Kidney epithelial cell (primary cell): Measurements from ENCODE around the gene THADA. TPM values are rescaled to one million over a fixed set of nuclear protein-coding genes. Genes with fewer than 3 reads are reported as not detected.

Source experiments
- DNase-seq: peaks from one replicate; pipeline ENCODE4 v3.0.0-alpha.2; 2010; ENCODE audit warnings: low read depth
- H3K27me3 ChIP-seq: 2 replicates; pipeline ENCODE4 v1.6.0; 2011; ENCODE audit warnings: low read length; ENCODE audit not compliant: control insufficient read depth, insufficient read depth
- H3K36me3 ChIP-seq: 2 replicates; pipeline ENCODE4 v1.5.1; 2011; ENCODE audit warnings: low read length; ENCODE audit not compliant: control insufficient read depth, insufficient read depth
- H3K4me3 ChIP-seq: 2 replicates; pipeline ENCODE4 v1.5.1; 2011; ENCODE audit warnings: low read depth, mild to moderate bottlenecking, control low read depth, low read length
- total RNA-seq: library from RNA; depleted of rRNA; stranded (reverse); fragments of >200 nt; gene quantifications from 2 replicates; pipeline ENCODE4 v1.2.3, GENCODE V29; 2015
- TF ChIP-seq, protein P1 (sequence below): IDR thresholded peaks from 2 replicates; pipeline ENCODE4 v1.5.1; 2011; ENCODE audit warnings: mild to moderate bottlenecking, moderate library complexity, low read length, control low read depth, inconsistent platforms; ENCODE audit not compliant: insufficient read depth, poor library complexity, severe bottlenecking

The THADA gene
- total RNA-seq, 1 donor from 2014 or later, result 21.5 TPM

DNA sequence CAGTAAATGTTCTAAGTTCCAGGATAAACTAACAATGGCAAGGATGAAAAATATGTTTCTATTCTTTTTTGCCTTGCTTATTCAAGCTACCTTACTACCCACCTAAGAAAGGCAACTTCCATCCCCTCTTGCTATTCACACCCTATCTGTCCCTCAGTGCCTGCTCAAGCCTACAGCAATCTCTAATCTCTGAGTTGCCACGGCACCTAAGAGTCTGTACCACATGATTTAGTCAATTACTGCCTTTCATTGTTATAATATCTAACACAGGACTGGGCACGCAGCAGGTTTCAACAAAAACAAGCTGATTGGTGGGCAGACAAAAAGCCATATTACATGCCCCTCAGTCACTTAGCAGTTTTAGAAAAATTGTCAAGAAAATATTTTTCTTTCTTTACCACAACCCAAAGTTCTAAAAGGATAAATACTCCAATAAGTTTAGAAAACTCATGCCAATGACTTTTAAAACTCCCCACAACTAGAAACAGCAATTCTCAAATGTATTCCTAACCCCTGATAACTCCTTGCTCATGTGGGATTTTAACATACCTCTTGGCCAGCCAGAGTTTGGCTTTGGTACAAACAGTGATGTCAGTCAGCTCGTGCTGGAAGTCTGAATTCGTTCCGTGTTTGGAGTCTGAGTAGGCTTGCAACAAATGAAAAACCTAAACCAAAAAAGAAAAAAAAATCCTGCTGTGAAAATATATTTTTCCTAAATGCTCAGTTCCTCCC, 252.1 kb downstream of the THADA start:
- DNase-seq, result peak; percentile 58
- Histone ChIP-seq H3K36me3 (no peaks in the 10 kb centered on the region), H3K4me3 (no peak overlapping the region), H3K27me3 (no peaks in the 10 kb centered on the region)
- TF ChIP-seq, protein P1, sequence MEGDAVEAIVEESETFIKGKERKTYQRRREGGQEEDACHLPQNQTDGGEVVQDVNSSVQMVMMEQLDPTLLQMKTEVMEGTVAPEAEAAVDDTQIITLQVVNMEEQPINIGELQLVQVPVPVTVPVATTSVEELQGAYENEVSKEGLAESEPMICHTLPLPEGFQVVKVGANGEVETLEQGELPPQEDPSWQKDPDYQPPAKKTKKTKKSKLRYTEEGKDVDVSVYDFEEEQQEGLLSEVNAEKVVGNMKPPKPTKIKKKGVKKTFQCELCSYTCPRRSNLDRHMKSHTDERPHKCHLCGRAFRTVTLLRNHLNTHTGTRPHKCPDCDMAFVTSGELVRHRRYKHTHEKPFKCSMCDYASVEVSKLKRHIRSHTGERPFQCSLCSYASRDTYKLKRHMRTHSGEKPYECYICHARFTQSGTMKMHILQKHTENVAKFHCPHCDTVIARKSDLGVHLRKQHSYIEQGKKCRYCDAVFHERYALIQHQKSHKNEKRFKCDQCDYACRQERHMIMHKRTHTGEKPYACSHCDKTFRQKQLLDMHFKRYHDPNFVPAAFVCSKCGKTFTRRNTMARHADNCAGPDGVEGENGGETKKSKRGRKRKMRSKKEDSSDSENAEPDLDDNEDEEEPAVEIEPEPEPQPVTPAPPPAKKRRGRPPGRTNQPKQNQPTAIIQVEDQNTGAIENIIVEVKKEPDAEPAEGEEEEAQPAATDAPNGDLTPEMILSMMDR, result no peak

DNA sequence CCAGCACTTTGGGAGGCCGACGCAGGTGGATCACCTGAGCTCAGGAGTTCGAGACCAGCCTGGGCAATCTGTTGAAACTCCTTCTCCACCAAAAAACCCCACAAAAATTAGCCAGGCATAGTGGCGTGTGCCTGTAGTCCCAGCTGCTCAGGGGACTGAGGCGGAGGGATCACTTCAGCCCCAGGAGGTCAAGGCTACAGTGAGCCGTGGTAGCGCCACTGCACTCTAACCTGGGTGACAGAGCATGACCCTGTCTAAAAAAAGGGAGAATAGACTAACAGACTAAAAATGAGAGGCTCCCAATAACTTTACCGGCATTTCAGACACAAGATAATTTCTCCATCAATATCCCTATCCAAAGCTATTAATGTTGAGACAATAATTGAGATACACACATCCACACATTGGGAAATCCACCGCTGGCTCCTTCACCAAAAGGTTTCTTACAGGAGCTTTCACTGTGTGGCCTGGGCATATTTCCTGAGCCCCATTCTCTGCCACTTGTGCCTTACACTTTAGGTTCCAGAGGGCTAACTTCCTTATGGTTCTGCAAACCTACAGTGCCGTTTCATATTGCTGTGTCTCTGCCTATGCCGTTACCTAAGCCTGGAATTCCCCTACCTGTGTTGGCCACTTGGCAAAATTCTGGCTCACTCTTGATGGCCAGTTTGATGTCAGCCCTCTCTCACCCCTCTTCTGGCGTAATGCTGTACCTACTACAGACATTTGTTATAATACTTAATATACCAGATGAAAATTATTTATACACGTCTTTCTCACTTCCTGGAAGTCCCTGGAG, 253.7 kb downstream of the THADA start:
- Histone ChIP-seq H3K4me3 (no peak overlapping the region), H3K36me3 (no peaks in the 10 kb centered on the region), H3K27me3 (no peaks in the 10 kb centered on the region)
- DNase-seq, result no peak
- TF ChIP-seq, protein P1, result no peak

DNA sequence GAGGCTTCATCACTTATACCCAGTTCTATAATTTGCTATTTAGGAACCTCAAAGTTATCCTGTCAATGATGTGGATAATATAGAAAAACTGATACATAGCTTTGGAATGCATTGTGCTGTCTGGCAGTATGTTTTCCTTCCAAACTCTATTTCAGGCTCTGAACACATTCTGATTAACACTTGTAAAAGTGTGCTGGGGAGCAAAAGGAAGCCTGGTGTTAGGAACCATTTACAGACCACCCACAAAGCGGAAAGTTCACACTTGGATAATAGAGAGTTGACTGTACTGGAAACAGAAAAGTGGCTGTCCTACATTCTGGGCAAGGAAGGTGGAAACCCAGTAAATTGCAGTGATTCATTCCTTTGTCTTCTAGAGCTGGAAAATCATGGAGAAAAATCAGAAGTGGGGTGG, 254.9 kb downstream of the THADA start:
- TF ChIP-seq, protein P1, result no peak
- no peaks in the 10 kb centered on the region for H3K36me3 ChIP-seq
- no peaks in the 10 kb centered on the region for H3K27me3 ChIP-seq
- peak; percentile 55 for DNase-seq
- no peak overlapping the region for H3K4me3 ChIP-seq

DNA sequence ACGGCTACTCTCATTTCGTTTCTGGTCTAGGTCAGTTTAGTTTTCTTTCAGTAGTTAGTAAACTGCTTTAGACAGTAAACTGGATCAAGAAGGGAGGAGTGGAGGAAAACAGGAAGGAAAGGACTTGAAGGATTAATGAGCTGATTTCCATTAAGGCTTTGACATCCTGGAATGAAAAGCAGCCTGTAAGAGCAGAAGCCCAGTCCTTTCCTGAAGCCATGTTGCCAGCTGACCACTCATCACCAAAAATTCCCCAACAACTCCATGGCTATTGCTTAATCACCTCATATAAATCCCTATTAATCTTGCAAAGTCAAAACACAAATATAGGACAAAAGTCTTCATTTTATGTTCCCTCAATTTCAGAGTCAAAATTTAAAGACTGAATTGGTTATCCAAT, 255.8 kb downstream of the THADA start:
- no peak for DNase-seq
- no peaks in the 10 kb centered on the region for H3K36me3 ChIP-seq
- H3K27me3 ChIP-seq, result no peaks in the 10 kb centered on the region
- TF ChIP-seq, protein P1, result no peak
- H3K4me3 ChIP-seq, result no peak overlapping the region

GRCh38 chr2:43333656-43334144, 262.1 kb downstream of the THADA start:
- Histone ChIP-seq H3K36me3 (no peaks in the 10 kb centered on the region), H3K4me3 (no peak overlapping the region), H3K27me3 (no peaks in the 10 kb centered on the region)
- TF ChIP-seq, protein P1, result no peak
- DNase-seq, result no peak
